Cardiac muscle cell (in vitro differentiated cells and primary cell): ENCODE data around the gene OR51B4. TPM values are rescaled to one million over a fixed set of nuclear protein-coding genes. Genes with fewer than 3 reads are reported as not detected.
A peak's percentile ranks its signal among the peaks of the same experiment; 100 is the strongest.
"Not testable (repeated sequence)": the region's sequence is repeated elsewhere in the genome, so short reads cannot be mapped to it uniquely, and the experiment has no call there.

Source experiments
- DNase-seq, 2 donors: peaks; one replicate each; pipeline versions ENCODE4 v3.0.0 to v3.0.0-alpha.2; 2010 to 2017; ENCODE audit warnings: low read depth in 1 of 2, low spot score in 1 of 2
- H3K27ac ChIP-seq: fragments of 200-600 bp; sonication (generic); 2 replicates; pipeline ENCODE4 v1.5.1; 2016
- H3K27me3 ChIP-seq: fragments of 200-600 bp; sonication (generic); 2 replicates; pipeline ENCODE4 v1.6.0; 2016; ENCODE audit warnings: control low read depth
- H3K36me3 ChIP-seq: fragments of 200-600 bp; sonication (generic); 2 replicates; pipeline ENCODE4 v1.5.1; 2016; ENCODE audit warnings: control low read depth
- H3K4me1 ChIP-seq: fragments of 200-600 bp; sonication (generic); 2 replicates; pipeline ENCODE4 v1.8.1; 2017; ENCODE audit warnings: low read depth, mild to moderate bottlenecking, mixed run types
- H3K4me3 ChIP-seq: fragments of 200-600 bp; sonication (generic); 2 replicates; pipeline ENCODE4 v1.5.1; 2016; ENCODE audit warnings: mild to moderate bottlenecking
- H3K9me3 ChIP-seq: fragments of 200-600 bp; sonication (generic); 2 replicates; pipeline ENCODE4 v1.5.1; 2017; ENCODE audit warnings: low read depth, mild to moderate bottlenecking, control low read depth
- CTCF ChIP-seq: IDR thresholded peaks from 2 replicates; pipeline ENCODE4 v1.5.1; 2012; ENCODE audit warnings: low read depth, mild to moderate bottlenecking, low read length
- polyA plus RNA-seq: library from polyadenylated mRNA; unstranded; fragments of >200 nt; fragmentation: Nextera tagmentation; extraction: Ambion mirVana; gene quantifications from 2 replicates; pipeline ENCODE4 v1.2.1, GENCODE V29; 2016
- total RNA-seq: library from RNA; depleted of rRNA; stranded (reverse); fragments of >200 nt; gene quantifications from 2 replicates; pipeline ENCODE4 v1.2.3, GENCODE V29; 2016

Gene OR51B4
- total and polyA plus RNA-seq, 2 experiments from 2014 or later = 0.24 to 0.57 TPM

GRCh38 chr11:5267033-5267563 is 34.6 kb downstream of the OR51B4 start:
- no peak for TF ChIP-seq CTCF
- Histone ChIP-seq H3K4me3 (no peak overlapping the region), H3K36me3 (no peaks in the 10 kb centered on the region), H3K4me1 (no peaks in the 10 kb centered on the region), H3K9me3 (no peaks in the 10 kb centered on the region), H3K27me3 (no peaks in the 10 kb centered on the region), H3K27ac (no peak overlapping the region)
- DNase-seq = no peak

- Histone ChIP-seq H3K27me3 (no peaks in the 10 kb centered on the region), H3K4me3 (no peak overlapping the region), H3K9me3 (no peaks in the 10 kb centered on the region), H3K4me1 (no peaks in the 10 kb centered on the region), H3K27ac (no peak overlapping the region), H3K36me3 (no peaks in the 10 kb centered on the region)
- TF ChIP-seq CTCF = no peak
- DNase-seq = no peak
These were observed 35.1 kb downstream of the OR51B4 start for GRCh38 chr11:5266609-5267008.

- no peak for DNase-seq
- H3K9me3 ChIP-seq = no peaks in the 10 kb centered on the region
- H3K4me1 ChIP-seq = no peaks in the 10 kb centered on the region
- no peak overlapping the region for H3K4me3 ChIP-seq
- no peaks in the 10 kb centered on the region for H3K27me3 ChIP-seq
- H3K27ac ChIP-seq = no peak overlapping the region
- TF ChIP-seq CTCF = no peak
- H3K36me3 ChIP-seq = no peaks in the 10 kb centered on the region
These were observed 35.9 kb downstream of the OR51B4 start for GRCh38 chr11:5265832-5266231.

- no peak overlapping the region for H3K4me3 ChIP-seq
- H3K27me3 ChIP-seq = no peaks in the 10 kb centered on the region
- no peaks in the 10 kb centered on the region for H3K36me3 ChIP-seq
- TF ChIP-seq CTCF = no peak
- DNase-seq = no peak
- H3K9me3 ChIP-seq = no peaks in the 10 kb centered on the region
- H3K27ac ChIP-seq = no peak overlapping the region
- H3K4me1 ChIP-seq = no peaks in the 10 kb centered on the region
These were observed 43.0 kb downstream of the OR51B4 start for GRCh38 chr11:5258543-5259262.

- Histone ChIP-seq H3K36me3 (no peaks in the 10 kb centered on the region), H3K27ac (no peak overlapping the region), H3K4me1 (no peaks in the 10 kb centered on the region), H3K4me3 (no peak overlapping the region), H3K27me3 (no peaks in the 10 kb centered on the region), H3K9me3 (no peaks in the 10 kb centered on the region)
- TF ChIP-seq CTCF = no peak
- no peak for DNase-seq
These were observed 44.5 kb downstream of the OR51B4 start for GRCh38 chr11:5257296-5257695.

- peak in 1 of 2 donors; percentile 51 for DNase-seq
- not testable (repeated sequence) for H3K36me3 ChIP-seq, H3K27ac ChIP-seq, H3K4me1 ChIP-seq, H3K9me3 ChIP-seq, H3K27me3 ChIP-seq, H3K4me3 ChIP-seq
These were observed 46.9 kb downstream of the OR51B4 start, which contains the start of gene HBG2 for GRCh38 chr11:5254646-5255413. TSS of gene HBG2 (minus strand) at chr11:5254781. CDS start at chr11:5254728, 53 bp downstream.

- H3K9me3 ChIP-seq, DNase-seq, H3K27me3 ChIP-seq, H3K36me3 ChIP-seq, H3K27ac ChIP-seq, H3K4me1 ChIP-seq, H3K4me3 ChIP-seq: not testable (repeated sequence)
These were observed 47.7 kb downstream of the OR51B4 start for GRCh38 chr11:5254023-5254422.

- not testable (repeated sequence) for H3K36me3 ChIP-seq, H3K27me3 ChIP-seq, H3K27ac ChIP-seq, H3K4me3 ChIP-seq, DNase-seq, H3K4me1 ChIP-seq, H3K9me3 ChIP-seq
These were observed 48.3 kb downstream of the OR51B4 start for GRCh38 chr11:5253440-5253839.
